ENCODE results near the gene ADAMTS20.

Gene ADAMTS20

GRCh38 chr12:43317156-43317555, 234.8 kb downstream of the ADAMTS20 start:
- H3K4me2 ChIP-seq (ENCODE audit: insufficient read depth, low read length): no peak overlapping the region
- H3K9ac ChIP-seq (ENCODE audit: low read depth, low read length): no peak overlapping the region
- H3K79me2 ChIP-seq (ENCODE audit: insufficient read depth, low read length): no peaks in the 10 kb centered on the region
- H3K4me3 ChIP-seq (ENCODE audit: low read depth in 1 of 2, low read length in 2 of 2): no peak overlapping the region
- ATAC-seq (ENCODE audit: insufficient read depth, low read depth): no peak
- TF ChIP-seq CTCF (IDR thresholded peaks at IDR 0.05; ENCODE audit: borderline replicate concordance, extremely low read depth, low read length, poor library complexity, severe bottlenecking) (no peak), EZH2 (IDR thresholded peaks at IDR 0.05; ENCODE audit: borderline replicate concordance, low read depth, low read length, severe bottlenecking) (no peak)
- no peaks in the 10 kb centered on the region for H3K4me1 ChIP-seq (ENCODE audit: insufficient read depth, low read length)
- H3K27ac ChIP-seq (ENCODE audit: low read length): no peak overlapping the region
- H3K27me3 ChIP-seq (ENCODE audit: insufficient read depth, low read length, poor library complexity): no peaks in the 10 kb centered on the region
- no peaks in the 10 kb centered on the region for H4K20me1 ChIP-seq (ENCODE audit: insufficient read depth, low read length)
- H3K36me3 ChIP-seq (ENCODE audit: insufficient read depth, low read length): no peaks in the 10 kb centered on the region
- H3K9me3 ChIP-seq (ENCODE audit: insufficient read depth, low read length, severe bottlenecking): no peaks in the 10 kb centered on the region
- H2AFZ ChIP-seq (ENCODE audit: low read depth, low read length): no peak overlapping the region
- no peak for DNase-seq

GRCh38 chr12:43316520-43316919, 235.5 kb downstream of the ADAMTS20 start:
- no peak for DNase-seq
- H3K27ac ChIP-seq (ENCODE audit: low read length): no peak overlapping the region
- H3K4me3 ChIP-seq (ENCODE audit: low read depth in 1 of 2, low read length in 2 of 2): no peak overlapping the region
- no peaks in the 10 kb centered on the region for H3K9me3 ChIP-seq (ENCODE audit: insufficient read depth, low read length, severe bottlenecking)
- no peaks in the 10 kb centered on the region for H3K4me1 ChIP-seq (ENCODE audit: insufficient read depth, low read length)
- no peaks in the 10 kb centered on the region for H3K36me3 ChIP-seq (ENCODE audit: insufficient read depth, low read length)
- TF ChIP-seq CTCF (IDR thresholded peaks at IDR 0.05; ENCODE audit: borderline replicate concordance, extremely low read depth, low read length, poor library complexity, severe bottlenecking) (no peak), EZH2 (IDR thresholded peaks at IDR 0.05; ENCODE audit: borderline replicate concordance, low read depth, low read length, severe bottlenecking) (no peak)
- ATAC-seq (ENCODE audit: insufficient read depth, low read depth): no peak
- H3K79me2 ChIP-seq (ENCODE audit: insufficient read depth, low read length): no peaks in the 10 kb centered on the region
- H2AFZ ChIP-seq (ENCODE audit: low read depth, low read length): no peak overlapping the region
- H3K4me2 ChIP-seq (ENCODE audit: insufficient read depth, low read length): no peak overlapping the region
- H3K9ac ChIP-seq (ENCODE audit: low read depth, low read length): no peak overlapping the region
- no peaks in the 10 kb centered on the region for H3K27me3 ChIP-seq (ENCODE audit: insufficient read depth, low read length, poor library complexity)
- H4K20me1 ChIP-seq (ENCODE audit: insufficient read depth, low read length): no peaks in the 10 kb centered on the region

GRCh38 chr12:43315961-43316360, 236.0 kb downstream of the ADAMTS20 start:
- no peaks in the 10 kb centered on the region for H3K36me3 ChIP-seq (ENCODE audit: insufficient read depth, low read length)
- H3K79me2 ChIP-seq (ENCODE audit: insufficient read depth, low read length): no peaks in the 10 kb centered on the region
- ATAC-seq (ENCODE audit: insufficient read depth, low read depth) (no peak), DNase-seq (no peak)
- H2AFZ ChIP-seq (ENCODE audit: low read depth, low read length): no peak overlapping the region
- H3K27ac ChIP-seq (ENCODE audit: low read length): no peak overlapping the region
- no peak overlapping the region for H3K4me3 ChIP-seq (ENCODE audit: low read depth in 1 of 2, low read length in 2 of 2)
- H3K4me2 ChIP-seq (ENCODE audit: insufficient read depth, low read length): no peak overlapping the region
- no peaks in the 10 kb centered on the region for H3K27me3 ChIP-seq (ENCODE audit: insufficient read depth, low read length, poor library complexity)
- H3K9me3 ChIP-seq (ENCODE audit: insufficient read depth, low read length, severe bottlenecking): no peaks in the 10 kb centered on the region
- H3K9ac ChIP-seq (ENCODE audit: low read depth, low read length): no peak overlapping the region
- no peaks in the 10 kb centered on the region for H3K4me1 ChIP-seq (ENCODE audit: insufficient read depth, low read length)
- no peaks in the 10 kb centered on the region for H4K20me1 ChIP-seq (ENCODE audit: insufficient read depth, low read length)
- no peak for TF ChIP-seq CTCF (IDR thresholded peaks at IDR 0.05; ENCODE audit: borderline replicate concordance, extremely low read depth, low read length, poor library complexity, severe bottlenecking)
- TF ChIP-seq EZH2 (IDR thresholded peaks at IDR 0.05; ENCODE audit: borderline replicate concordance, low read depth, low read length, severe bottlenecking): no peak

- H3K4me3 ChIP-seq (ENCODE audit: low read depth in 1 of 2, low read length in 2 of 2): no peak overlapping the region
- ATAC-seq (ENCODE audit: insufficient read depth, low read depth): no peak
Observed at GRCh38 chr12:43312991-43313505, 239.0 kb downstream of the ADAMTS20 start.

More at GRCh38 chr12:43312991-43313505, 239.0 kb downstream of the ADAMTS20 start:
- Histone ChIP-seq H3K4me2 (ENCODE audit: insufficient read depth, low read length) (no peak overlapping the region), H4K20me1 (ENCODE audit: insufficient read depth, low read length) (no peaks in the 10 kb centered on the region), H3K27me3 (ENCODE audit: insufficient read depth, low read length, poor library complexity) (no peaks in the 10 kb centered on the region), H3K9me3 (ENCODE audit: insufficient read depth, low read length, severe bottlenecking) (no peaks in the 10 kb centered on the region), H2AFZ (ENCODE audit: low read depth, low read length) (no peak overlapping the region), H3K9ac (ENCODE audit: low read depth, low read length) (no peak overlapping the region), H3K79me2 (ENCODE audit: insufficient read depth, low read length) (no peaks in the 10 kb centered on the region), H3K27ac (ENCODE audit: low read length) (no peak overlapping the region), H3K4me1 (ENCODE audit: insufficient read depth, low read length) (no peaks in the 10 kb centered on the region), H3K36me3 (ENCODE audit: insufficient read depth, low read length) (no peaks in the 10 kb centered on the region)
- DNase-seq: no peak
- TF ChIP-seq EZH2 (IDR thresholded peaks at IDR 0.05; ENCODE audit: borderline replicate concordance, low read depth, low read length, severe bottlenecking) (no peak), CTCF (IDR thresholded peaks at IDR 0.05; ENCODE audit: borderline replicate concordance, extremely low read depth, low read length, poor library complexity, severe bottlenecking) (no peak)
